Large intestine (tissue), 3 donors: ENCODE data around the gene TRPM8. TPM values are rescaled to one million over a fixed set of nuclear protein-coding genes. Genes with fewer than 3 reads are reported as not detected.

ENCODE experiments used
- DNase-seq, 2 donors: peaks; one replicate each; pipeline versions ENCODE4 v3.0.0 to v3.0.0-alpha.2; 2013
- H3K27ac ChIP-seq: one replicate; pipeline ENCODE4 v1.5.1; 2013; ENCODE audit warnings: low read length
- H3K27me3 ChIP-seq: 2 replicates; pipeline ENCODE4 v1.6.1; 2013; ENCODE audit warnings: low read length; ENCODE audit not compliant: control insufficient read depth, insufficient read depth
- H3K36me3 ChIP-seq: 2 replicates; pipeline ENCODE4 v1.6.1; 2013; ENCODE audit warnings: low read length; ENCODE audit not compliant: control insufficient read depth, insufficient read depth
- H3K4me1 ChIP-seq: one replicate; pipeline ENCODE4 v1.6.1; 2013; ENCODE audit warnings: low read length; ENCODE audit not compliant: control insufficient read depth, insufficient read depth
- H3K4me3 ChIP-seq: one replicate; pipeline ENCODE4 v1.5.1; 2013; ENCODE audit warnings: low read length
- H3K9me3 ChIP-seq: one replicate; pipeline ENCODE4 v1.6.1; 2013; ENCODE audit warnings: mild to moderate bottlenecking, low read depth, low read length, moderate library complexity; ENCODE audit not compliant: control insufficient read depth
- WGBS: methylation state at CpG from one replicate; pipeline ENCODE4 v1.1.5; 2013; ENCODE audit warnings: low lambda C conversion rate; ENCODE audit not compliant: insufficient coverage; 5-methylcytosine and 5-hydroxymethylcytosine counted together
- polyA plus RNA-seq: library from polyadenylated mRNA; unstranded; fragments of 120-200 nt; gene quantifications from one replicate; pipeline ENCODE4 v1.2.1, GENCODE V29; 2013

Gene TRPM8
- polyA plus RNA-seq, 1 donor: 0.15 TPM

- no peak overlapping the region for H3K4me3 ChIP-seq
- H3K9me3 ChIP-seq: no peaks in the 10 kb centered on the region
- H3K36me3 ChIP-seq: no peaks in the 10 kb centered on the region
- peaks cover 3% of the 10 kb centered on the region for H3K27me3 ChIP-seq
- WGBS: no CpG with 5 or more reads among the region's 6 CpGs
- no peak for DNase-seq
- H3K4me1 ChIP-seq: no peaks in the 10 kb centered on the region
- no peak overlapping the region for H3K27ac ChIP-seq
Observed at GRCh38 chr2:233973786-233974185, 56.6 kb downstream of the TRPM8 start.

GRCh38 chr2:233974530-233975071, 57.4 kb downstream of the TRPM8 start:
- no peak for DNase-seq
- no peaks in the 10 kb centered on the region for H3K4me1 ChIP-seq
- H3K36me3 ChIP-seq: no peaks in the 10 kb centered on the region
- H3K27ac ChIP-seq: no peak overlapping the region
- H3K4me3 ChIP-seq: no peak overlapping the region
- peaks cover 3% of the 10 kb centered on the region for H3K27me3 ChIP-seq
- no peaks in the 10 kb centered on the region for H3K9me3 ChIP-seq
- no CpG with 5 or more reads among the region's 4 CpGs for WGBS

- Histone ChIP-seq H3K9me3 (no peaks in the 10 kb centered on the region), H3K4me1 (peaks cover 1% of the 10 kb centered on the region), H3K4me3 (no peak overlapping the region), H3K36me3 (no peaks in the 10 kb centered on the region), H3K27ac (no peak overlapping the region), H3K27me3 (peaks cover 3% of the 10 kb centered on the region)
- no peak for DNase-seq
- no CpG with 5 or more reads among the region's 5 CpGs for WGBS
Observed at GRCh38 chr2:233976087-233976486, 58.9 kb downstream of the TRPM8 start.

- Histone ChIP-seq H3K4me3 (no peak overlapping the region), H3K27ac (no peak overlapping the region), H3K36me3 (no peaks in the 10 kb centered on the region), H3K4me1 (peaks cover 7% of the 10 kb centered on the region), H3K9me3 (no peaks in the 10 kb centered on the region), H3K27me3 (peaks cover 3% of the 10 kb centered on the region)
- DNase-seq: peak; percentile 13 to 28
- WGBS: 33% methylated on average over 3 of the region's 8 CpGs
Observed at GRCh38 chr2:233976690-233977294, 59.6 kb downstream of the TRPM8 start.

GRCh38 chr2:233977296-233977837, 60.2 kb downstream of the TRPM8 start:
- Histone ChIP-seq H3K4me3 (no peak overlapping the region), H3K4me1 (peaks cover 7% of the 10 kb centered on the region), H3K36me3 (no peaks in the 10 kb centered on the region), H3K9me3 (no peaks in the 10 kb centered on the region), H3K27ac (no peak overlapping the region), H3K27me3 (peaks cover 3% of the 10 kb centered on the region)
- WGBS: no CpG with 5 or more reads among the region's 8 CpGs
- DNase-seq: no peak

- Histone ChIP-seq H3K4me3 (no peak overlapping the region), H3K27ac (no peak overlapping the region), H3K27me3 (peaks cover 3% of the 10 kb centered on the region), H3K9me3 (no peaks in the 10 kb centered on the region), H3K4me1 (peaks cover 7% of the 10 kb centered on the region), H3K36me3 (no peaks in the 10 kb centered on the region)
- DNase-seq: no peak
- WGBS: 80% methylated on average over 1 of the region's 4 CpGs
Observed at GRCh38 chr2:233979748-233980147, 62.6 kb downstream of the TRPM8 start.

GRCh38 chr2:233980955-233981561, 63.9 kb downstream of the TRPM8 start:
- Histone ChIP-seq H3K4me3 (no peak overlapping the region), H3K36me3 (no peaks in the 10 kb centered on the region), H3K9me3 (no peaks in the 10 kb centered on the region), H3K4me1 (peaks cover 7% of the 10 kb centered on the region), H3K27me3 (peaks cover under 1% of the 10 kb centered on the region), H3K27ac (no peak overlapping the region)
- 100% methylated on average over 1 of the region's 5 CpGs for WGBS
- DNase-seq: no peak

GRCh38 chr2:233981574-233982420, 64.6 kb downstream of the TRPM8 start:
- peaks cover 7% of the 10 kb centered on the region for H3K4me1 ChIP-seq
- no peaks in the 10 kb centered on the region for H3K36me3 ChIP-seq
- H3K27ac ChIP-seq: no peak overlapping the region
- H3K27me3 ChIP-seq: no peaks in the 10 kb centered on the region
- 25% methylated on average over 4 of the region's 9 CpGs for WGBS
- H3K4me3 ChIP-seq: no peak overlapping the region
- DNase-seq: peak in 1 of 2 donors; percentile 84
- H3K9me3 ChIP-seq: no peaks in the 10 kb centered on the region

- no peaks in the 10 kb centered on the region for H3K27me3 ChIP-seq
- 100% methylated on average over 1 of the region's 13 CpGs for WGBS
- no peak overlapping the region for H3K4me3 ChIP-seq
- no peaks in the 10 kb centered on the region for H3K9me3 ChIP-seq
- H3K36me3 ChIP-seq: no peaks in the 10 kb centered on the region
- H3K27ac ChIP-seq: no peak overlapping the region
- H3K4me1 ChIP-seq: peaks cover 7% of the 10 kb centered on the region
- no peak for DNase-seq
Observed at GRCh38 chr2:233982421-233983121, 65.4 kb downstream of the TRPM8 start.

- WGBS: 100% methylated on average over 1 of the region's 6 CpGs
- Histone ChIP-seq H3K27me3 (no peaks in the 10 kb centered on the region), H3K36me3 (no peaks in the 10 kb centered on the region), H3K4me1 (peaks cover 7% of the 10 kb centered on the region), H3K9me3 (no peaks in the 10 kb centered on the region), H3K4me3 (no peak overlapping the region), H3K27ac (no peak overlapping the region)
- no peak for DNase-seq
Observed at GRCh38 chr2:233983445-233983844, 66.3 kb downstream of the TRPM8 start.
